HG03457 (cell line): ENCODE data around the gene POU3F1.

ENCODE experiments used
- ATAC-seq: cut with Tn5 transposase; IDR thresholded peaks from one replicate; pipeline ENCODE4 v1.9.1; 2021; ENCODE audit warnings: moderate number of reproducible peaks; ENCODE audit not compliant: unreplicated experiment

The POU3F1 gene

DNA sequence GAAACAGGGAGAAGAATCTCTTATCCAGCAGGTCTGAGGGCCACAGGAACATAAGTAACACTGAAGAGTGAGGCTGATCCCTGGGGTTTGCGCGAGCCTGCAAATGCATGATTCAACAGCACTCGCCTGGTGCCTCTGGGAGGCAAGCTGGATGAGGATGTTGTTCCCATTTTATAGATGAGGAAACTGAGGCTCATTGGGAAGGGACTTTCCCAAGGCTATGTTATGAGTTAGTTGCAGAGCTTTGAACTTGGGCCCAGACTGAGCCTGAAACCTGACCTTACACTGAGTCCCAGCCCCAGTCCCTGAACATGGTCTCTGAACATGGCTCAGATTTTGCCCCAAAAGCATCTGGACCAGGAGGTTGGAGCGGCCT is 27.7 kb upstream of the POU3F1 start:
- no peak for ATAC-seq

DNA sequence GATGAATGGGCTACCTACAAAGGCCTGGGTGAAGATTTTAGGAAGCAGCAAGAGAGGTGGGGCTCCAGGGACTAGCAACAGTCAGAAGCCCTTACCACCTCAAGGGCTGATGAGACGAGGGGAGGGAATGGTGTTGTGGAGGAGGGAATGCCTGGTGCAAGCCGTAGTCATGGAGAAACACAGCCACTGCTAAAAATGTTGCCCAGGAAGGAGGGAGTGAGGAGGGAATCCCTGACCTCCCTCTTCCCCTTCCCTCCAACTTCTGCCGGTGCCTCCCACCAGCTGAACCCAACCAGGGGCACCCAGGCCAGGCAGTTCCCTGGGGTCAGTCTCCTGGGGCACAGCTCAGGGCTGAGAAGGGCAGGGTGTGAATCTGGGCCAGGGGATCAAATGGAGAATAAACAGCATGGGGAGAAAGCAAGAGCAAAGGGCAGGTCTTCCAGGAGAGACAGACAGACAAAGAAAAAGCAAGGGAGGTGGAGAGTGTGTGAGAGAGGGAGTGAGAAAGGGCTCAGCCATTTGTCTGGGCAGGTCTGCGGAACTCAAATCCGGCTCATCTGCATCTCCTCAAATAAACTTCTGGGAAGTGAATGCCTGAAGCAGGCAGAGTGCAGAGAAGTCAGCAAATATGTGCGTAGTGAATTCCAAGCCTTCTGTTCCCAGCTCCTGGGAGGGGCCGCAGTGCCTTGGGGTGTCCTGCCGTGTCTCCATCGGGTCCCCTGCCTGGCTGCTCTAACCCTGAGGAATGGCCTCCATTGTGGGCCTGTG is 27.1 kb upstream of the POU3F1 start:
- ATAC-seq = no peak

DNA sequence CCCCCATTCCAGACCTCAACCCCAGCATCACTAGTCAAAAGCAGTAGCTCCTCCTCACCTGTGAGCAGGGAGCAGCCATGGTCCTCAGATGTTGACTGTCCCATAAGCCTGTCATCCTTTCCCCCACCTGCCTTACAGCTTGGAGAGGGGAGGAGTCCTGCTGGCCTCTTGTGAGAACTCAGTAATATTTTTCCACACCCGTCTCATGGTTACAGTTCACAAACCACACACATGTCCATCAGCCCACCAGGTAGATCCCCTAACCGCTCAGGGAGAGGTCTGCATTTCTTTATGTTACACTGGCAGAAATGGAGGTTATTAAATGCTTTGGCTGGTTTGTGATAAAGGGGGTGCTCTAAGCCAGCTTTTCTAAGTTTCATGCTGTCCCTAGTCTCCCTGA is 26.3 kb upstream of the POU3F1 start:
- ATAC-seq = no peak

DNA sequence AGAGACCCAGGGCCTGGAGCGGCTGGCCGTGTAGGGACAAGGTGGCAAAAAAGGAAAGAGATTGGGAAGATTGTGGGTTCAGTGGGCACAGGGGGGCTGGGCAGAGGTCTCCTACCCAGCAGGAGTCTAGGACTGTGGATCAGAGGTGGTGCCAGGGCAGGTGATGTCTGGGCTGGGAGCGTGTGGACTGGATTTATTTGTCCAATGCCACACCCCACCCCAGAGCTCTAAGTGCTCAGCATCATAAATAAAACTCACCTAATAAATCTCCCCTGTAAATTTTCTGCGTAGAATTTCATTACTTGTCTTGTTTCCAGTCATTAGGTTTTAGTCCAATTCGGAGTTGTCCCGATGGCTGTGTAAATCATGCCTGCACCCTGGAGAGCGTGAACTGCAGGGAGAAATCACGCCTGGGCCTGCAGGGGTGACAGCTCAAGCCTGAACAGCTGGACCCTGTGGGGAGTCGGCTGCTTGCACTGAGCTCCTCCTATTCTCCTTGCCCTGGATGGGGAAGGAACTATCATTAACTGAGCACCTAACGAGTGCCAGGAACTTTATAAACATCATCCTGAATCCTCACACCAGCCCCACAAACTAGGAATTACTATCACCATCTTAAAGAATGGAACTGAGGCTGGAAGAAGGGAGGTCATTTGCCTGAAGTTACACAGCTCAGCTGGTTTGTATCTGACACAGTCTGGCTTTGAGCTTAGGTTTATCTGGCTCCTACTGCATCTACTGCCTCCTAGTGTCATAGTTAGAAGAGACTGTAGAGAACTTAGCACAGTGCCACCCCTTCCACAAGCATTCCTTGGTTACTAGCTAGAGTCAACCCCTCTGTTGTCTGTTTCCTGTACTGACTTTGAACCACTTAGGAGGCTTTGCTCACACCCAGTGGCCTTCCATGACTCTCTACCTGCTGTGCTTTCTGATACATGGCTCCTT is 25.0 kb upstream of the POU3F1 start:
- no peak for ATAC-seq

DNA sequence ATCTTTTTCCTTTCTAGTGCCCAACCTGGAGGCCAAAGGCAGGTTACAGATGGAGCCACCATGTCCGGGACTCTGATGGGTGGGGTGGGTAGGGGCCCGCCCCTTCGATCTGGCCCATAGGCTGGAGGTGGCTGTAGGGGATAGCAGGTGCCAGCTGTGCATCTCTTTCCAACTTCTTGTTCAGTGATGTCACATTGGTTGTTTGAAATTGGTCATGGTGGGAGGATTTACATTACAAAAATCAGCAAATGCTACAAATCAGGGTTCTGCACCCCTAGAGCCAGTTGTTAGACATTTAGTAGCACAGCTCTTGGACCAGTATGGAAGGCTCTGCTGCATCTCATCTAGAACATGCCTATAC is 22.4 kb upstream of the POU3F1 start:
- ATAC-seq = no peak

DNA sequence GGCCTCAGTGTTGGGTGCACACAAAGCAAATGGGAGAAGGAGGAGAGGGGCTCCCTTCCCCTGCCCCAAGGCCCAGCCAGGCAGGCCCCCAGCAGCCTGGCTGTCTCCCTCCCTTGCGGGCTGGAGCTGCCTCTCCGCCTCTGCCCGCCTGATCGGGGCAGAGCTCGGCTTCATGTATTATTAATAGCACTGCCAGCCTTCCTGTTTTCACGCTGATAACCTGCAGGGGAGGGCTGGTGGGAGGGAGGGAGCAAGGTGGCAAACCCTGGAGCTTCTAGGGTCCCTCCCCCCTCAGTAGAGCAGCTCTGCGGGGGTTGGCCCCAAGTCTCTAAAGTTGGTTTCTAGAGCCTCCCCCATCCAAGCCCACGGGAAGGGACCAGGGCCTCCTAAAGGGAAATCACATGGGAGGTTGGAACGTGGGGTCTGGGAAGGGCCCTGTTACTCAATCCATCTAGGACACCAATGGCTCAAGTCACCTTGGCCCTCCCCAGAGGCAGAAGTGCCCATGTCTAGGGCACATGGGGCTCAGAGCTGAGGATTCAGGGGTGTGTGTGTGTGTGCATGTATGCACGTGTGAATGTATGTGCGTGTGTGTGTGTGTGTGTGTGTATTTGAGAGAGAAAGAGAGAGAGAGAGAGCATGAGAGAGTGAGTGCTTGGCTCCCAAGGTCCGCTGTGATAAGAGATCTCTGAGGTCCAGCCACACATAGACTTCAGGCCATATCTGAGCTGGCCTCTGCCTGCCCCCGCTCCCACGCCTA is 21.8 kb upstream of the POU3F1 start:
- no peak for ATAC-seq

DNA sequence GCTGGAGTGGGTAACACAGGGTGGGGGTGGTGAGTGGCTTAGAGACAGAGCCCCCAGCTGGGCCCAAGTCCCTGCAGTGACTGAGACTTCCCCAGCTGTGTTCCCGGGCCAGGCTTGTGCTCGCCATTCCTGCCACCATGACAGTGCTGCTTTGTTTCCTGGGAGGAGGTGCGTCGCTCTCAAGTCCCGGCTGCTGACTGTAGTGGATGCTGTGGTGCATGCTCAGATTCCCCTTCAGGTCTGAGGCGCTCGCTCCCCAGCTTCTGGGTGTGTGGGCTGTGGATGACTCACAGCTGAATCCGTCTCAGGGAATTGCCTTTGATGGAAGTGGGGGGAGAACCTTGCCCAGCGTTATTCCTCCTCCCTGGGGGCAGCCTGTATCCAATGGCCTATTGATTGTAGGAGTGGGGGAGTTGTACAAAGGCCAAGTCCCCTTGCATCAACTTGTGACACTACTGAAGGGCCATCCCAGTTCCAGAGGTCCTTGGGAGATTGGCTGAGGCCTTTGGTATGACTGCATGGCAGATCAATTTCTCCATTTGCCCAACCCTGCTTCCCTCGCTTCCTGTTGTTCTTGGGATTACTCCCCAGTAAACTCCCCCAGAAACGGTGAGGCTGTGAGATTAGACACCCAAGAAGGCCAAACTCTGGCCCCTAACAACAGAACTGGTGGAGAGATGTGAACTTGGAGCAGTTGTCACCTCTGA is 17.8 kb upstream of the POU3F1 start:
- ATAC-seq = no peak

DNA sequence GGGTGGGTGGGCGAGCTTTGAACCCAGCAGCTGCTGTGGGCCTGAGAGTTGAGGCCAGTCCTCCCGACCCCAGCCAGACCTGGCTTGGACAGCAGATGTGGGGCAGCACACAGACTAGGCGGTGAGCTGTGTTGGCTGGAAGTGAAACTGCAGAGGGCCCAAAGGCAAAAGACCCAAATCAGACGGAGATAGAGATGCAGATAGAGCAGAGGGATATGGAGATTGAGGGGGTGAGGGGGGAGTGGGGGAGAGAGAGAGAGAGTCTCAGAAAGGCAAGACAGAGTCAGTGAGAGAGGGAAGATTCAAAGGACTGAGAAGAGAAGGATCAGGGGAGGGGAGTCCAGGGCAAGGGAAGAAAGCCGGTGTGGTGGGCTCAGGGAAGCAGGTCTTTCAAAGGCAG is 17.0 kb upstream of the POU3F1 start:
- no peak for ATAC-seq

DNA sequence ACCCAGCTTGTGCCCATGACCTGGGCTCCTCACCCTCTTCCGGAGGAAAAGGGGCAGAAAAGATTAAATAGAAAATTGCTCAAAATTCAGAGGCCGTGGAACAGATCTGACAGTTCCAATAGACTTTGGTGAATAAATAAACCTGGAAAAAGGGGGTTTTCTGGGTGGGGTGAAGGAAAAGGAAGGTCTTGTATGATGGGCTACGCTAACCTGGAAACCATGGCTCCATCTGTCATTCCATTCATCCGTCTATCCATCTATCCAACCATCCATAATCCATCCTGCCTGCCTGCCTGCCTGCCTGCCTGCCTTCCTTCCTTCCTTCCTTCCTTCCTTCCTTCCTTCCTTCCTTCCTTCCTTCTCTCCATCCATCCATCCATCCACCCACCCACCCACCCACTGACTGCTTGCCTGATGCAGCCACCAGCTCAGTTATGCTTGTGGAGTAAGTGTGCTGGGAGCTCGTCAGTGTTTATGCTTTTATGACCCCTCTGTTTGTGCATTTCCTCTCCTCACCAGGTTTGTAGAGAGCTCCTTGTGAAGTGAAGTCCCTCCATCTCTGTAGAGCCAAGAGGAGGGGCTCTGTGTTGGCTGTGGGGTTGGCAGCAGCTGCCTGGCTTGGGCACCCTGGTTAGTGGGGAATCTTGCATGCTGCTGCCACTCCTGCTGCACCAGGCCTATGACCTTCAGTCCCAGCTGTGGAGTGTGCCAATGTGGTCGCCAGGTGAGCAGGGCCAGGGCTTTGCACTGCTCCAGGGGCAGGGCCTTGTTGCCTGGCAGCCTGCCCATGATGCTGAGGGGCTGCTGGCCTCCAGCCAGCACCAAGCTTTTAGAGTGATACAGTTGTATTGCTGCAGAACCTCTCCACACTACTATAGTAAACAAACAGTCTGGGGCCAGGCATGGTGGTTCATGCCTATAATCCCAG is 16.0 kb upstream of the POU3F1 start:
- ATAC-seq = no peak

DNA sequence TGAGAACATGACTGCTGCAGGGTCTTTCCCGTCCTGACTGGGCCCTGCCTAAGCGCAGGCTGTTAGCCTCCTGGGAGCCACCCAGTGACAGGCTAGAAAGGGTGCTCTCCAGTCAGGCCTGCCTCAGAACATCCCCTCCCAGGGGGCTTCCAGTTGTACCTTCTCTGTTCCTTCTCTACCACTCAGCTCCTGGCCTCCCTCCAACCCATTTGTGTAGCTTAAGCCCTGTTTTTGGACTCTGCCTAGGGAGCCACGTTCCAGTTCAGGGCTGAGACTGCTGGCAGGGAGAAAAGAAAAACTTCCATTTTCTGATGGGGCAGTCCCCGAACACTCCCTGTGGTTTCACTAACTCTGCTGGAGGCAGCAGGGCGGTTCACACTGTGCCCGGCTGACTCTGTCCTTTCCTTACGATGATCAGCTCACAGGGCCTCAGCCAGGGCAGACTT is 15.3 kb upstream of the POU3F1 start:
- ATAC-seq = no peak

DNA sequence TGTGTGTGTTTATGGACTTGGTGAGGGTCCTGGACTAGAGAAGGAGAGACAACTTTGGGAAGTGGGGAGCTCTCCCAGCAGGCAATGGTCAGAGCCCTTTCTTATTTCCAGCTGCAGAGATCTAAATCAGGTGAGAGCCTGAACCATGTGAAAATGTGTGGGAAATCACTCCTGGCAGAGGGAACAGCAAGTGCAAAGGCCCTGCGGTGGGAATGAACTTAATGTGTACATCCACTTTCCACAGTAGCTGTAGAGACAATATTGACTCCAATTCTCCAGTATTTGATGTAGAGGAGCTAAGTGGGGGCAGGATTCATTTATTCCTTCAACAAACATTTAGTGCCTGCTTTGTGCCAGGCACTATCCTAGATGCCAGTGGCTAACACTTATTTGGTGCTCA is 14.7 kb upstream of the POU3F1 start:
- ATAC-seq = no peak

DNA sequence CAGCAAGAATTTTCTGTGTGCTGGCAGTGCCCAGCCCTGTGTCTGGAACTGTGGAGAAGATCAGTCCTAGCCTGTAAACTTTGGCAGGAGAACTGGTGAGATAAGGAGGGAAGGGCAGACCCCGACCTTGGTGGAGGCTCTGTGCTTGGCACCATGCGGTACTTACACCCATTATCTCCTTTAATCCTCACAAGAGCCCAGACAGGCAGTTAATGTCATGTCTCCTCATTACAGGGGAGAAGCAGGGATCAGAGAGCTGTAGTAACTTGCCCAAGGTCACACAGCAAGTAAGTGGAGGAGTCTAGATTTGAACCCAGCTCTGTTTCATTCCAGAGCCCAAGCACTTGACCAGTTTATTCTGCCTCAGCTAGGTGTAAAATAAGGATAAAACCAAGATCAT is 13.9 kb upstream of the POU3F1 start:
- ATAC-seq = no peak

DNA sequence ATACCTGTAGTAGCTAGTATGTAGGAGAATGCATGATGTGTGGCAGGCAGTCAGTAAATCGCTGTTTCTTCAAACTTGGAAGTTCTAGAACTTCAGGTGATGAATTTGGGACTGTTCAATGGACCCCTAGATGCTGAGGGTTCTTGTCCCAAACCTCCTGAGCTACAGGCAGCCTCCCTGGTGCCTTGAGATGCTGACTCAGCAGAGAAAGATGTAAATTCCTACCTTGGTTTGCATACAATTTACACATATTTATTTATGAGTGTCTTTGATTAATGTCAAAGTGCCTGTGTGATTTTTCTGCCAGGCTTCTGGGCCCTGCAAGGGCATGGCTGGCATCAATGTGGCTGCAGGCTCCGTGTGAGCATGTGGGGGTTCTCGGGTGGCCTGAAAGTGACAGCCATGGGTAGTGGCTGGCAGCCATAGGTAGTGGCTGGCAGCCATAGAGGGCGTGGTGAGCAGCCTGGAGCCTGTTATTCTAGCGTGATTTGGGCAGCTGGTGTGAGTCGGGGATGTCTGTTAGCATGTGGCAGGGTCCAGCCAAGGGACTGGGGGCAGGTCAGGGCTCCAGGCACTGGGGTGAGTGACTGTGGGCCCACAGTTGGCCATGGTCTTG is 13.2 kb upstream of the POU3F1 start:
- no peak for ATAC-seq

DNA sequence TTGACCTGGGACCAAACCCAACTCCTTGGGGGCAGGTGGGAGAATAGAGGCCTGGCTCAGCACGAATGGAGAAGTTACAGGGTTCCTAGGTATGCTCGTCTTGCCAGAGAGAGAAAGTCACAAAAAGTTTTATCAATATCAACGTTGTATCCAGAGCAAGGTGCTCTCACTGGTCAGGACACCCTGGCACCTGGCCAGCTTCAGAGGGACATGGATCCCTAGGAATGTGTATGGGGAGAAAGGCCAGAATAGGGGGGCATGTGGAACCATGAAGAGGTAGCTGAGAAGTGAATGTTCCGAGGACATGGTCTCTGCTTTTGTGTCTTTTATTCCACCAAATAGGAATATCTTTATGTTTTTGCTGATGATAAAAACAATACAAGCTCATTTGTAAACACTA is 9.4 kb upstream of the POU3F1 start:
- no peak for ATAC-seq

DNA sequence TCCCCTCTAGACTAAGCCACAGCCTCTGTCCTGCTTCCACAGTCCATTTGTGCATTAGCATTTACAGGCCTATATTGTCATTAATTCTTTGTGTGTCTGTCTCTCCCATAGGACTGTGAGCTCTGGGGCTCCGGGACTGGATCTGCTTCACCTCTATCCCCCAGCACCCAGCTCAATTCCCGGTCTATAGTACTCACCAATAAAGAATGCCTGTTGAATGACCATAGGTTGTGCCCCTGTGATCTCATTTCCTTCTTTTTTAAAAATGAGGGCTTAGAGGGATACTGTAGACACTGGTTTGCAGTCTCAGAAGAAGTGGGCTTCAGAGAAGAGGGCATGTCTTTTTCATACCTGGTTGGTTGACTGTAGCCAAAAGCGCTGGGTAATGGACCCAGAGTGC is 8.8 kb upstream of the POU3F1 start:
- ATAC-seq = no peak

DNA sequence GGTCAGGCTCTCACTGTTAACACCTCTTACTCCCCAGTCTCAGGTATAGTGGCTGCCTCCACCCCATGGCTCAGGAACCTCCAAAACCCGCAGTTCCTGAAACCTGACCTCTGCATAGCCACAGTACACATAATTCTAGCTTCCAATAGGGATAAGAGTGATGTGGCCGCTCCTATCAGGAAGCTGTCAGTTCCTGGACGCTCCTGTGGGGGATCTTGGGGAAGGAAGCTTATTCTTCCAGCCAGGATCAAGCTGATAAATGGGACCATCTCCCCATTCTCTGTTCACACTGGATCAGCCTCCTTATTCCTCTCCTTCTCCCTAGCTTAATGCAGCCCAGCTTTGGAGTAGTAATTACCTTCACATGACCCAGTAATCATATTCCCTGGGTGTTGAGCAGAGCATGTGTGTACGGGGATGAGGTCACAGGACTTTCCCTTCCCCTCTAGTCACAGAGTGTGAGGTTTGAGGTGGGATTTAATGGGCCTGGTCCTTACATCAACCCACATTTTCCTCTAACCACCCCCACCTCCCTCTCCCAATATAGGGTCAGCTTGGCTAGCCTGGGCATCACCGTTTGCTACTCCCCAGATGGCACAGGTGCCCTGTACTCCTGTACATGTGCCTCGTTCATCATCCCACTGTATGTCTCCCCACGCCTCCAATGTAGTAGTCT is 7.0 kb upstream of the POU3F1 start:
- no peak for ATAC-seq

DNA sequence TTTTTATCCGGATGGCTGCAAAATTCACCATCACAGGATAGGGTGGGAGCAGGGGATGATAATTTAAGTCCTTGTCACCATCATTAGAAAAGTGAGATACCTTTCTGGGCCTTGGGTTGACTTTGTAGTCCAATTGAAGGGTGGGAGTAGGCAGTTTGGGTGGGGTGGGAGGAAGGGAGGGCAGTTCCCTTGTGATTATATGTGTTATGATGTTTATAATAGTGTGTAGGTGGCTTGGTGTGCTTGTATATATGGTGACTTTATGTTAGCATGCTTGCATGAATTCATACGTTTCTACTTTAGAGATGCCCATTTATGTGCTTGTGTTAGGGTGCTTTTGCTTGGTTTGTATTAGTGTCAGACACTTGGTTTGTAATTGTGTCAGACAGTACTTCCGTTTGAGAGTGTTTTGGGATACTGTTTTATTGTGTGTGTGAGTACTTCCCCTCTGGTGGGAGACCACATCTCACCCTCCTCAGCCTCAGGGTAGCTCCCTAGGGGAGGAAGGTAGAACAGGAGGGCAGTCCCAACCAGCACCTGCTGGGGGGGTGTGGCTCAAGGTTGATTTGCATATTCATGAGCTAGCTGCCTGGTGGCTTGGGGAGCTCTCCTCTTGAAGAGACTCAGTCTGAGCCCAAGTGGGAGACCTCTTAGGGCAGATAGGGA is 6.3 kb upstream of the POU3F1 start:
- ATAC-seq = peak; percentile 47

DNA sequence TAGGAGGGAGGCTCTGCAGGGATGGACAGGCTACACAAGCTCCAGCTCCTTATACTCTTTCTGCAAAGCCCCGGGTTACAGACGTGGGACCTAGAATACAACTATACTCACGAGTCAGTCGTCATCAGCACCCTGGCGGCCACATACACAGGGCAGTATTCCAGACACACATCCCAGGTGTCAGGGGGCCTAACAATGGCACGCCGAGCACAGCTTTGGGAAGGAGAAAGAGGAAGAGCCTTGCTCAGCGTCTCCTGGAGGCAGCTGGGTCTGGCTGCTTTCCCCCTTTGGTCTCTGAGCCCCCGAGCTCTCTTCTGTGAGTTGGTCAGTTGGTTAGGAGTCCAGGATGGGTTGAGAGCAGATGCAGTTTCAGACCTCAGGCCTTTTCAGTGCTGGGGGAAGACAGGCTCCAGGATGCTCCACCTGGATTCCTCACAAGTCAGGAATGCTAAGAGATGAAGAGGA is 4.5 kb upstream of the POU3F1 start:
- ATAC-seq = no peak
